HG03469 (cell line): Measurements from ENCODE around the gene ZNF800.
"Not testable (repeated sequence)": the region's sequence is repeated elsewhere in the genome, so short reads cannot be mapped to it uniquely, and the experiment has no call there.

Experiments
- ATAC-seq: cut with Tn5 transposase; IDR thresholded peaks from one replicate; pipeline ENCODE4 v1.9.1; 2021; ENCODE audit warnings: mild to moderate bottlenecking, moderate library complexity, moderate number of reproducible peaks; ENCODE audit not compliant: unreplicated experiment

ZNF800 gene

GRCh38 chr7:127392566-127393367 is at the start of gene ZNF800:
TSS of gene ZNF800 (minus strand) at chr7:127392708. CDS start at chr7:127391557, 1,151 bp downstream.
- ATAC-seq = peak; percentile 60

GRCh38 chr7:127440206-127440605 is 47.7 kb upstream of the ZNF800 start:
- no peak for ATAC-seq

- ATAC-seq = no peak
Measured at GRCh38 chr7:127438836-127439235, 46.3 kb upstream of the ZNF800 start.

GRCh38 chr7:127437837-127438236 is 45.3 kb upstream of the ZNF800 start:
- ATAC-seq = no peak

GRCh38 chr7:127437241-127437640 is 44.7 kb upstream of the ZNF800 start:
- no peak for ATAC-seq

- ATAC-seq = not testable (repeated sequence)
Measured at GRCh38 chr7:127429281-127429680, 36.8 kb upstream of the ZNF800 start.

- ATAC-seq = no peak
Measured at GRCh38 chr7:127419196-127419595, 26.7 kb upstream of the ZNF800 start.

- no peak for ATAC-seq
Measured at GRCh38 chr7:127418459-127418858, 26.0 kb upstream of the ZNF800 start.

GRCh38 chr7:127417346-127417745 is 24.8 kb upstream of the ZNF800 start:
- ATAC-seq = peak; percentile 58

- no peak for ATAC-seq
Measured at GRCh38 chr7:127415060-127415742, 22.7 kb upstream of the ZNF800 start.

- peak; percentile 66 for ATAC-seq
Measured at GRCh38 chr7:127413962-127414361, 21.5 kb upstream of the ZNF800 start.

GRCh38 chr7:127413326-127413725 is 20.8 kb upstream of the ZNF800 start:
- ATAC-seq = no peak

- no peak for ATAC-seq
Measured at GRCh38 chr7:127411176-127411575, 18.7 kb upstream of the ZNF800 start.

- ATAC-seq = no peak
Measured at GRCh38 chr7:127409629-127410028, 17.1 kb upstream of the ZNF800 start.

GRCh38 chr7:127404286-127405072 is 12.0 kb upstream of the ZNF800 start:
- no peak for ATAC-seq

GRCh38 chr7:127396184-127396583 is 3.7 kb upstream of the ZNF800 start:
- peak; percentile 26 for ATAC-seq

- not testable (repeated sequence) for ATAC-seq
Measured at GRCh38 chr7:127395104-127395503, 2.6 kb upstream of the ZNF800 start.

- no peak for ATAC-seq
Measured at GRCh38 chr7:127393368-127394058, 1.0 kb upstream of the ZNF800 start.

GRCh38 chr7:127392182-127392565 is 334 bp downstream of the ZNF800 start:
- peak; percentile 26 for ATAC-seq

GRCh38 chr7:127391591-127392181 is 822 bp downstream of the ZNF800 start:
- peak; percentile 15 for ATAC-seq
